Activated naive CD4-positive, alpha-beta T cell treated with anti-CD3 and anti-CD28 coated beads, Interleukin-2, amount 50 U/mL, for 72 hours (primary cell): Measurements from ENCODE around the gene OR7C1. TPM values are rescaled to one million over a fixed set of nuclear protein-coding genes. Genes with fewer than 3 reads are reported as not detected.
"Not testable (repeated sequence)": the region's sequence is repeated elsewhere in the genome, so short reads cannot be mapped to it uniquely, and the experiment has no call there.

Source experiments
- ATAC-seq, 2 donors: fragments of 150-1000 bp; cut with Tn5 transposase; 2 replicates each; pipeline ENCODE4 v1.10.0; 2021; ENCODE audit warnings: mild to moderate bottlenecking in 2 of 2, moderate library complexity in 2 of 2
- DNase-seq, 2 donors: peaks; one replicate each; pipeline ENCODE4 v3.0.0; 2021 to 2022; ENCODE audit warnings: low spot score in 2 of 2
- H3K27ac Mint-ChIP-seq, 2 donors: one replicate each; pipeline ENCODE4 v1.8.0; 2022; ENCODE audit warnings: mild to moderate bottlenecking in 2 of 2, mixed read lengths in 2 of 2
- H3K36me3 Mint-ChIP-seq, 2 donors: one replicate each; pipeline ENCODE4 v1.8.0; 2022; ENCODE audit warnings: mixed read lengths in 2 of 2
- H3K9me3 Mint-ChIP-seq, 2 donors: one replicate each; pipeline ENCODE4 v1.8.0; 2022; ENCODE audit warnings: mixed read lengths in 2 of 2
- total RNA-seq, 2 donors: library from RNA; stranded (reverse); gene quantifications; one replicate each; pipeline ENCODE4 v1.2.3, GENCODE V29; 2022

The OR7C1 gene
- total RNA-seq, 2 donors from 2014 or later, result not detected

DNA sequence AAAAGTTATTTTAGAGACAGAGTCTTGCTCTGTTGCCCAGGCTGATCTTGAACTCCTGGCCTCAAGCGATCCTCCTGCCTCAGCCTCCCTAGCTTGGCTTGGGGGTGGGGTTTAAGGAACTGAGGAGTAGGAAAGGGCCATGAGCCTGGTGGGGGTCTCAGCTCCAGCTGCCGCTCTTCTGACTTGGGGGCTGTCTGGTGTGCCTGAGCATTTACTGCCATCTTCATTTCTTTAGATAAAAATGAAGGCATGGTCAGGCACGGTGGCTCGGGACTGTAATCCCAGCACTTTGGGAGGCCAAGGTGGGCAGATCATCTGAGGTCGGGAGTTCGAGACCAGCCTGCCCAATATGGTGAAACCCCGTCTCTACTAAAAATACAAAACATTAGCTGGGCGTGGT, 59.7 kb downstream of the OR7C1 start:
- not testable (repeated sequence) for ATAC-seq, H3K36me3 Mint-ChIP-seq, DNase-seq, H3K27ac Mint-ChIP-seq, H3K9me3 Mint-ChIP-seq

DNA sequence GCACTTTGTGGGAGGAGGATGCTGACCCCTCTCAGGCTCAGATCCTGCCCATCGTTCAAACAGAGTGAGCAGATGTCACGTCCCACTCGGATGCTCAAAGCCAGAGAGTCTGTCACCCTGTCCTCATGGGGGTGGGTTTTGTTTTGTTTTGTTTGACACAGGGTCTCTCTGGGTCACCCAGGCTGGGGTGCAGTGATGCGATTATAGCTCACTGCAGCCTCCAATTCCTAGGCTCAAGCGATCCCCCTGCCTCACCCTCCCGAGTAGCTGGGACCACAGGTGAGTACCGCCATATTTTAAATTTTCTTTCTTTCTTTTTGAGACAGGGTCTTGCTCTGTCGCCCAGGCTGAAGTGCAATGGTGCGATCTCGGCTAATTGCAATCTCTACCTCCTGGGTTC, 60.6 kb downstream of the OR7C1 start:
- no peak for DNase-seq
- no peaks in the 10 kb centered on the region for H3K36me3 Mint-ChIP-seq
- no peaks in the 10 kb centered on the region for H3K9me3 Mint-ChIP-seq
- H3K27ac Mint-ChIP-seq, result no peak overlapping the region
- no peak for ATAC-seq

DNA sequence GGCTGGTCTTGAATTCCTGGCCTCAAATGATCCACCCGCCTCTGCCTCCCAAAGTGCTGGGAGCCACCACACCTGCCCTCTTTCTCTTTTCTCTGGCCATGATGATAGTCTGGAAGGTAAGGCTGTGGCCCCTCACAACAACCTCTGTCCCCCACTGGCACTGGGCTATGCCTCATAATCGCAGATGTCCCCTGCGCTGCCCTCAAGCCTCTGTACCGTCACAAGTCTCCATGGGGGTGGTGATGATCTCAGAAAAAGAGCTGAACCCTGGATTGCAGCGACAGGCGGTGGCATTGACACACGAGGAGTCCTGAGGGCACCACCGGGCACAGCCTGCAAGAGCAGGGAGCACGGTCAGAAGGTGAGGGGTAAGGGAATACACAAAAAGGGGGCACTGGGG, 61.3 kb downstream of the OR7C1 start:
- DNase-seq, H3K9me3 Mint-ChIP-seq, ATAC-seq, H3K36me3 Mint-ChIP-seq, H3K27ac Mint-ChIP-seq: not testable (repeated sequence)

DNA sequence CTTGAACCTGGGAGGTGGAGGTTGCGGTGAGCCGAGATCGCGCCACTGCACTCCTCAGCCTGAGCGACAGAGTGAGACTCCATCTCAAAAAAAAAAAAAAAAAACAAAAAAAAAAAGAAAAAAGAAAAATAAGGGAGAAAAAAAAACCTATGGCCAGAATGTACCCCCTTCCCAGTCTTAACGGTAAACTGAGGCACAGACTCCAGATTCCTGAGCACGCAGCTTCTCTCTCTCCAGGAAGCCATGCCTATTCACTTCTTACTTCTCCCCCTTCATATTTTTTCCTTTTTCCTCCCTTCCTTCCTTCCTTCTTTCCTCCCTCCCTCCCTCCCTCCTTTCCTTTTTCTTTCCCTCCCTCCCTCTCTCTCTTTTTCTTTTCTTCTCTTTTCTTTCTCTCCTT, 62.0 kb downstream of the OR7C1 start:
- no peaks in the 10 kb centered on the region for H3K36me3 Mint-ChIP-seq
- no peaks in the 10 kb centered on the region for H3K9me3 Mint-ChIP-seq
- ATAC-seq (no peak), DNase-seq (no peak)
- H3K27ac Mint-ChIP-seq, result no peak overlapping the region

DNA sequence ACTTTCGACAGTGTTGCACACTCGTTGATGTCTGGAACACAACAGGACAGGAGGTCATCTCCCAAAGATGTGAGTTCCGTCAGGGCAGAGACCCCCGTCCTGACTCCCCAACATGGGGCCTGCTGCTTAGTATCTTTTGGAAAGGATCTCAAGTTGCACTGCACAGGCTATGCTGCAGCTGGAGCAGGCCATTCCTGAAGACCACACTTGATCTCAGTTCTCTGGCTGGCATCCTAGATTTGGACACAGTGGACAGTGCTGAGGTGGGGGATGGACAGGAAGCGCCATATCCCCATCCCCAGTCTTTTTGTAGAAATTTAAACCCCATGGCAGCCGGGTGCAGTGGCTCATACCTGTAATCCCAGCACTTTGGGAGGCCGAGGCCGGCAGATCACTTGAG, 62.5 kb downstream of the OR7C1 start:
- no peak for DNase-seq
- H3K9me3 Mint-ChIP-seq, result no peaks in the 10 kb centered on the region
- no peak for ATAC-seq
- H3K27ac Mint-ChIP-seq, result no peak overlapping the region
- no peaks in the 10 kb centered on the region for H3K36me3 Mint-ChIP-seq

DNA sequence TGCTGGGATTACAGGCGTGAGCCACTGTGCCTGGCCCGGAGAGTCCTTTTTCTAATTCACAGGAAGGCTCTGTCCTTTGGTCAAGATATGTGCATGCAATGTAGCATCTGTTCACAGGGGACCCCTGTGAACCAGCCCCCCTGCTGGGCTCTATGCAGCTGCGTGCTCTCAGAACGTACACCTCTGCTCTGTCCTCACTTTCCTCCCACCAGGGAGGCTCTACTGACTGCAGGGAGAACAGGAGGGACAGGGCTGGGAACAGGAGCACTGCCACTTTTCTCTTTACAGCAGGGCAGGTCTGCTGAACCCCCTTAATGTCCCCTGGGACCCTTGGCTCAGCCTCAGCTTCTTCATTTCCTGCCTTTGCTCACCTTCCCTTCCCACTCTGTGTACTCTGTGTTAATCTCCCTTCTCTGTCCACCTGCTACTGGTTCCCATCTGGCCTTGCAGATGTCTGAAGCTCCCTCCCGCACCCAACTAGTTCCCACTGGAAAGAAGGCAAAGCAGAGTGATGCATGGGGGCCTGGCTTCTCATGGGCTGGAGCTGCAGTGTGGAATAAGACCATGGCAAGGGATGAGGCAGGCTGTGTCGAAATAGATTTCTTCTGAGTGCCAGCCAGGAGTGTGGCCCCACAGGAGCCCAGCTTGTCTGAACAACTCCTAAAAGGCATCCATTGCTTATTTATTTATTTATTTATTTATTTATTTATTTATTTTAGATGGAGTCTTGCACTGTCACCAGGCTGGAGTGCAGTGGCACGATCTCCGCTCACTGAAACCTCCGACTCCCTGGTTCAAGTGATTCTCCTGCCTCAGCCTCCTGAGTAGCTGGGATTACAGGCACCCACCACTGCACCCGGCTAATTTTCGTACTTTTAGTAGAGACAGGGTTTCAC, 63.8 kb downstream of the OR7C1 start:
- H3K27ac Mint-ChIP-seq, result no peak overlapping the region
- H3K36me3 Mint-ChIP-seq, result no peaks in the 10 kb centered on the region
- no peak for ATAC-seq
- H3K9me3 Mint-ChIP-seq, result no peaks in the 10 kb centered on the region
- peak in 1 of 2 donors; percentile 21 for DNase-seq

DNA sequence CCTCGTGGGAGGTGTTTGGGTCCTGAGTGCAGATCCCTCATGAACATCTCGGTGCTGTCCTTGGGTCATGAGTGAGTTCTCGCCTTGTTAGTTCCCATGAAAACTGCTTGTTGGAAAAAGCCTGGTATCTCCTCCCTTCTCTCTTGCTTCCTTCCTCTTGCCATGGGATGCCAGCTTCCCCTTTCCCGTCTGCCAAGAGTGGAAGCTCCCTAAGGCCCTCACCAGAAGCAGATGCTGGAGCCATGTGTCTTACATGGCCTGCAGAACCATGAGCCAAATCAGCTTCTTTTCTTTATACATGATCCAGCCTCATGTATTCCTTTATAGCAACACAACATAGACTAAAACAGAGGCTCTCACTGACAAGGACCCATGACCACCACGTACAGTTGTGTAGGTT, 64.8 kb downstream of the OR7C1 start:
- Mint-ChIP-seq H3K9me3 (no peaks in the 10 kb centered on the region), H3K27ac (no peak overlapping the region), H3K36me3 (no peaks in the 10 kb centered on the region)
- ATAC-seq (no peak), DNase-seq (no peak)

DNA sequence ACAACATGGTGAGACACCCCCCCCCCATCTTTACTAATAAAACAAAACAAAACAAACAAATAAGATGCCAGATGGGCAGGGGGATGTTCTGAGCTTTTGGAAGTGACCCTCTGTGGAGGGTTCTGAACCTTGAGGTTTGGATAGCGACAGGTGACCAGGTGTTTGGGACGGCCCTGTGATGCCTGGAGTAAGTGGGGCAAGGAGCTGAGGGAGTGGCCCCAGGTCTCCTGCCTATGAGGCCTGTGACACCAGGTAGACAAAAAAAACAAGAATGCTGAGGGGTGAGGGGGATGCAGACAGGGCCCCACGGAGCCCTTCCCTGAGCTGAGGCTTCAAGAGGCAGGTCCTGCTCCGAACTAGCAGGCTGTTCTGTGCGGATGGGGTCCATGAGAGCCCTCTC, 65.8 kb downstream of the OR7C1 start:
- H3K27ac Mint-ChIP-seq, result peak overlapping the region in 1 of 2 donors; percentile 33
- ATAC-seq (no peak), DNase-seq (peak in 1 of 2 donors; percentile 14)
- no peaks in the 10 kb centered on the region for H3K9me3 Mint-ChIP-seq
- H3K36me3 Mint-ChIP-seq, result no peaks in the 10 kb centered on the region

DNA sequence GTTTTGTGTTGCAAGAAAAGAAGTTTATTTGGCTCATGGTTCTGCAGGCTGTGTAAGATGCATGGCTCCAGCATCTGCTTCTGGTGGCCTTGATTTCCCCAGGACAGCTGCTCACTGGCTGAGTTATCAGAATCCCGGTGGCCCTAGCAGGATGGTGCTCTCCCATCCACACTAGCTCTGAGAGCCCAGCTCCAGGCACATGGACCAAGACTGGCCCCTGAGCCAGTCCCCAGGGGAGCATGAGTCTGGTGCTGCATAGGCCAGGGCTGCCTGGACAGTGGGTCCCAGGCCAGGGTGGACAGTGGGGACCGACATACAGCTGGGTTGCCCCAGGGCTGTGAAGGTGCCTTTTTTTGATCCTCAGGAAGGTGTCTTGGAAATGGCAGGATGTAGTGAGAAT, 67.0 kb downstream of the OR7C1 start:
- H3K9me3 Mint-ChIP-seq, result peaks cover 0 to 3% of the 10 kb centered on the region in 2 donors
- DNase-seq (peak in 1 of 2 donors; percentile 44), ATAC-seq (no peak)
- no peaks in the 10 kb centered on the region for H3K36me3 Mint-ChIP-seq
- no peak overlapping the region for H3K27ac Mint-ChIP-seq

DNA sequence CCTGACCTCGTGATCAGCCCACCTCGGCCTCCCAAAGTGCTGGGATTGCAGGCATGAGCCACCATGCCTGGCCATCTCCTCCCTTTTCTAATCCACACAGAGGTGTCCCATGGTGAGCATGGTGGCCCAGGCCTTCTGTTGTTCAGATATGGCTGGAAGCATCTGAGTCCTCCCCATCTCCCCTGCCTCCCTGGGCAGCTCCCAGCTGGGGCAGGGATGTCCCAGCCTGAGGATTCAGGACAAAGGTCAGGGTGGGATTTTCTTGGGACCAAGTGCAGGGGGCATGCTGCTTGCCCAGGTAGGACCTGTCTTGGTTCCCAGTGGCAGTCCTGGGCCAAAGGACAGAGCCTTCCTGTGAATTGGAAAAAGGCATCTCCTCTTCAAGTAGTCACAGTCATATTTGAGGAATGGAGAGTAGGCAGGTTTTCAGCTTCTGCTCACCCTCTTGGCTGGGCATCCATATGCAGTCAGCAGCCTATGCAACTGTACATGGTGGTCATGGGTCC, 67.5 kb downstream of the OR7C1 start:
- DNase-seq (peak in 1 of 2 donors; percentile 30), ATAC-seq (no peak)
- Mint-ChIP-seq H3K27ac (no peak overlapping the region), H3K9me3 (peaks cover 0 to 3% of the 10 kb centered on the region in 2 donors), H3K36me3 (no peaks in the 10 kb centered on the region)

DNA sequence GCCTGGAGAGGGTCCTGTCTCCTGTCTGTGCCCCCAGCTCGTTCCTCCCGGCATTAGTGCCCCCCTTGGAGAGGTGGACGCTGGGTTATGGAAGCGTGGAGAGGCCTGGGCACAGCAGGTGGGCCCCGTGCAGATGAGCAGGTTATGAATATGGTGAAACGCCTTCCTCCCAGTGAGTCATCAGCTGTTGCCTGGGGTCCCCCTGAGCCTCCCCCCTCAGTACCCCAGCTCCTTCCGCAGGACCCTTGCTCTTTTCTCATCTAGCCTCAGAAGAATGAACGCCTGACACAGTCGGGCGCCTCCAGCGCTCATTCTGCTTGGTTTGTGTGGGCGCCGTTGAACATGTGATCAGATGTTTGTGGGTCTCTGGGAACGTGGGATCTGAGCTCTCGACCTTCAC, 69.1 kb downstream of the OR7C1 start:
- not testable (repeated sequence) for H3K27ac Mint-ChIP-seq, H3K36me3 Mint-ChIP-seq, H3K9me3 Mint-ChIP-seq
- DNase-seq (peak in 1 of 2 donors; percentile 41), ATAC-seq (peak; percentile 16 to 38)

DNA sequence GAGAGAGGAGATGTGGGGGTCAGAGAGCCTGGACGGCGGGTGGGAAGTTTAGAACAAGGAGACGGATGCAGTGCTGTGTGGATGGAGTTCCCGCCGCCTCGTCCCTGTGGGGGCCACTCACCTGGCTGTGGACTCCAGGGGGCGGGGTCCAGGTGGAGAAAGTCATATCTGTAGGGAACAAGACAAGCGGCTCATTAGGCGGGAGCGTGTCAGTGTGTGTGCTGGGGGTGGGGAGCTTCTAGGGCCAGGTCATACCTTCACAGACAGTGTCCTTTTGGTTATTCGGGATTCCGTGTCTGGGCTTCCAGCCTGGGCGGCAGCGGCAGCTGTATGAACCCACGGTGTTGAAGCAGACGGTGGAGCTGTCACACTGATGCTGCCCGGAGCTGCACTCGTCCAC, 69.6 kb downstream of the OR7C1 start:
- H3K27ac Mint-ChIP-seq, result peak overlapping the region; percentile 35 to 68
- H3K9me3 Mint-ChIP-seq, H3K36me3 Mint-ChIP-seq: not testable (repeated sequence)
- ATAC-seq (peak; percentile 45 to 49), DNase-seq (peak in 1 of 2 donors; percentile 11)

DNA sequence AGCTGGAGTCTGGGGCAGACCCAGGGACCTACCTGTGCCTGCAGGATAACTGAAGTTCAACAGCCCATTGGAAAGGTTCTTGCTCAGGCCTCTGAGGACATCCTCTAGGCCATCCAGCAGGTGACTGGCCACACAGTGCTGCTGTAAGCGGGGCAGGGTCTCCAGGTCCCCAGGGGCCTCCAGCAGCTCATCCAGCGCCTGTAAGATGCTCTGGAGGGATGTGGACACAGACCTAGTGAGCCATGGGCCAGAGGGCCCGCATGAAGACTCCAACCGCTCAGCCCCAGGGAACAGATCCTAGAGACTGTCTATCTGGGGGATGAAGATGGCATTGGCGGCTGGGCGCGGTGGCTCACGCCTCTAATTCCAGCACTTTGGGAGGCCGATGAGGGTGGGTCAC, 70.6 kb downstream of the OR7C1 start:
- no peak for ATAC-seq
- DNase-seq, result no peak

DNA sequence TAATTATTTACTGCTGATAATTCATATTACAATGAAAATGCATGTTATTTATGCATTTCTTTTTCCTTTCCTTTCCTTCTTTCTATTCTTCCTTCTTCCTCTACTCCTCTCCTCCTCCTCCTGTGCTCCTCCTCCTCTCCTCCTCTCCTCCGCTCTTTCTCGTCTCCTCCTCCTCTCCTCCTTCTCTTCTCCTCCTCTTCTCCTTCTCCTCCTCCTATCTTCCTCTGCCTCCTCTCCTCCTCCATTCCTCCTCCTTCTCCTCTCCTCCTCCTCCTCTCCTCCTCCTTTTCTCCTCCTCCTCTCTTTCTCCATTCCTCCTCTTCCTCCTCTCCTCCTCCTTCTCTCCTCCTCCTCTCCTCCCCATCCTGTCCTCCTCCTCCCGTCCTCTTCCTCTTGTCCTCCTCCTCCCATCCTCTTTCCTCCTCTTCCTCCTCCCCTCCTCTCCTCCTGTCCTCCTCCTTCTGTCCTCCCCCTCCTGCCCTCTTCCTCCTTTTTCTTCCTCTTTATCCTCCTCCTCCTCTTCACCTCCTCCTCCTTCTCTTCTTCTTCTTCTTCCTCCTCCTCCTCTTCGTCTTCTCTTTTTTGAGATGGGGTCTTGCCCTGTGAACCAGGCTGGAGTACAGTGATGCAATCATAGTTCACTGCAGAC, 71.4 kb downstream of the OR7C1 start:
- H3K27ac Mint-ChIP-seq, result peak overlapping the region in 1 of 2 donors; percentile 42
- H3K9me3 Mint-ChIP-seq, result peaks cover 0 to 3% of the 10 kb centered on the region in 2 donors
- DNase-seq (no peak), ATAC-seq (no peak)
- H3K36me3 Mint-ChIP-seq, result no peaks in the 10 kb centered on the region

More for the DNA sequence above, 70.6 kb downstream of the OR7C1 start:
- Mint-ChIP-seq H3K27ac (peak overlapping the region in 1 of 2 donors; percentile 42), H3K36me3 (no peaks in the 10 kb centered on the region), H3K9me3 (peaks cover 0 to 3% of the 10 kb centered on the region in 2 donors)

DNA sequence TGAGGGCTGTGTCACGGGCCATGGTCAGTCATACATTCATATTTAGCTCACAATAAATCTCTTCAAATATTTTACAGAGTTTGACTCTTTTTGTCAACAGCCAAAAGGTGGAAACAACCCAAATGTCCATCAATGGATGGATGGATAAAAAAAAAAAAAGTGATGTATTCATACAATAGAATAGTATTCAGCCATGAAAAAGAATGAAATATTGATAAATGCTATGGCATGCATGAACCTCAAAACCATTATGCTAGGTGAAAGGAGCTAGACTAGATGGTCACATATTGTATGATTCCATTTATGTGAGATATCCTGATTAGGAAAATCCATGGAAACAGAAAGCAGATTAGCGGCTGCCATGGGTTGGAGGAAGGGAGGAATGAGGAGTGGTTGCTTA, 72.9 kb downstream of the OR7C1 start:
- DNase-seq (no peak), ATAC-seq (no peak)
- Mint-ChIP-seq H3K27ac (no peak overlapping the region), H3K9me3 (peaks cover 0 to 3% of the 10 kb centered on the region in 2 donors), H3K36me3 (no peaks in the 10 kb centered on the region)

DNA sequence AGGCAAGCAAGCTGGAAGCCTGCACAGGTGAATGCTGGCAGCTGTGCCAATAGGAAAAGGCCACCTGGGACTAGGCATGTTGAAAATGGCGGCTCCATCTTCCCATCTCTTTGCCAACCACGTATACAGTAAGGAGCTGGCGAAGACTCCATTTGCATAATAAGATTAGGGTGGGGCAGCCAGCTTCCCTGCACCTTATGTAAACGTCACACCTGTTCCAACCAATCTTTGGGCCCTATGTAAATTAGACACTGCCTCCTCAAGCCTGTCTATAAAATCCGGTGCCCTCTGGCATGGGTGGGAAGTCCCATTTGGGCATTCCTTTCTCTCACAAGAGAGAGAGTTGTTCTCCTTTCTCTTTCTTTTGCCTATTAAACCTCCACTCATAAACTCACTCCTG, 73.4 kb downstream of the OR7C1 start:
- ATAC-seq, result no peak
- H3K36me3 Mint-ChIP-seq, result no peaks in the 10 kb centered on the region
- H3K9me3 Mint-ChIP-seq, result peaks cover 0 to 3% of the 10 kb centered on the region in 2 donors
- H3K27ac Mint-ChIP-seq, result no peak overlapping the region
- no peak for DNase-seq

DNA sequence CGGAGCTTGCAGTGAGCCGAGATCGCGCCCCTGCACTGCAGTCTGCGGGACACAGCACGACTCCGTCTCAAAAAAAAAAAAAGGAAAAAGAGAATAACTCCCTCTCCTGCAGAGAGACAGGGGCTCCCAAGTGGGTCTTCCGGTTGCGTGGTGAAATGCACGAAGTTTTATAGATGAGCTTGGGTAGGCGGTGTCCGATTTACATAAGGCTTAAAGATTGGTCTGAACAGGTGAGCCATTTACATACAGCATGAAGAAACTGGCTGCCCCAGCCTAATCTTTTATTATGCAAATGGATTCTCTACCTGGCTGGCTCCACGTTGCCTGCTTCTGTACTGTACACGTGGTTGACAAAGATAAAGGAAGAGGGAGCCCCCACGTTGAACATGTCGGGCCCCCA, 76.2 kb downstream of the OR7C1 start:
- ATAC-seq, result no peak
- Mint-ChIP-seq H3K27ac (no peak overlapping the region), H3K9me3 (peaks cover 0 to under 1% of the 10 kb centered on the region in 2 donors), H3K36me3 (no peaks in the 10 kb centered on the region)
- DNase-seq, result no peak
